Measurements from ENCODE around the gene ZGPAT.

The ZGPAT gene

GRCh38 chr20:63692436-63693082 lies 15.3 kb upstream of the ZGPAT start:
- no peak for DNase-seq (ENCODE audit: low read depth, low spot score)

GRCh38 chr20:63693083-63693732 lies 14.6 kb upstream of the ZGPAT start:
- DNase-seq (ENCODE audit: low read depth, low spot score): no peak

- no peak for DNase-seq (ENCODE audit: low read depth, low spot score)
Observed at GRCh38 chr20:63693733-63694583, 13.9 kb upstream of the ZGPAT start.

GRCh38 chr20:63694584-63695423 lies 13.0 kb upstream of the ZGPAT start:
- DNase-seq (ENCODE audit: low read depth, low spot score): no peak

GRCh38 chr20:63695424-63696305 lies 12.2 kb upstream of the ZGPAT start:
- no peak for DNase-seq (ENCODE audit: low read depth, low spot score)

- DNase-seq (ENCODE audit: low read depth, low spot score): peak; percentile 78
Observed at GRCh38 chr20:63696306-63696627, 11.6 kb upstream of the ZGPAT start.

- DNase-seq (ENCODE audit: low read depth, low spot score): no peak
Observed at GRCh38 chr20:63696628-63697356, 11.0 kb upstream of the ZGPAT start, which contains the start of gene TNFRSF6B. Gene TNFRSF6B (plus strand): TSS chr20:63696652. CDS start chr20:63696768, 116 bp downstream.

- peak; percentile 28 for DNase-seq (ENCODE audit: low read depth, low spot score)
Observed at GRCh38 chr20:63697357-63697867, 10.4 kb upstream of the ZGPAT start.

- DNase-seq (ENCODE audit: low read depth, low spot score): peak; percentile 33
Observed at GRCh38 chr20:63697868-63698545, 9.8 kb upstream of the ZGPAT start.

GRCh38 chr20:63698739-63699465 lies 8.9 kb upstream of the ZGPAT start:
- DNase-seq (ENCODE audit: low read depth, low spot score): peak; percentile 41

- DNase-seq (ENCODE audit: low read depth, low spot score): peak; percentile 7
Observed at GRCh38 chr20:63699466-63700198, 8.2 kb upstream of the ZGPAT start.

GRCh38 chr20:63700199-63701050 lies 7.4 kb upstream of the ZGPAT start:
- peak; percentile 4 for DNase-seq (ENCODE audit: low read depth, low spot score)

- DNase-seq (ENCODE audit: low read depth, low spot score): peak; percentile 1
Observed at GRCh38 chr20:63701051-63701328, 6.8 kb upstream of the ZGPAT start.

GRCh38 chr20:63701329-63702035 lies 6.4 kb upstream of the ZGPAT start:
- peak; percentile 1 for DNase-seq (ENCODE audit: low read depth, low spot score)

GRCh38 chr20:63702036-63702665 lies 5.7 kb upstream of the ZGPAT start:
- DNase-seq (ENCODE audit: low read depth, low spot score): no peak

All from ELF-1 (cell line).